Breast epithelium (tissue), 4 donors: ENCODE data around the gene POC1A. TPM values are rescaled to one million over a fixed set of nuclear protein-coding genes. Genes with fewer than 3 reads are reported as not detected.

ENCODE experiments used
- DNase-seq, 2 donors: peaks; one replicate each; pipeline ENCODE4 v3.0.0-alpha.2; 2019; ENCODE audit warnings: low spot score in 2 of 2
- H3K27ac ChIP-seq, 2 donors: fragments of 200-600 bp; sonication (generic) in 1 of 2; one replicate each; pipeline ENCODE4 v1.5.1; 2016 to 2019; ENCODE audit warnings: mild to moderate bottlenecking in 1 of 2
- H3K27me3 ChIP-seq, 2 donors: fragments of 200-600 bp; sonication (generic) in 1 of 2; one replicate each; pipeline versions ENCODE4 v1.5.1 to v1.6.0; 2017 to 2019; ENCODE audit warnings: control low read depth in 1 of 2, mild to moderate bottlenecking in 1 of 2
- H3K36me3 ChIP-seq: fragments of 200-600 bp; one replicate; pipeline ENCODE4 v1.5.1; 2019
- H3K4me1 ChIP-seq, 2 donors: fragments of 200-600 bp; sonication (generic); one replicate each; pipeline ENCODE4 v1.5.1; 2016 to 2019; ENCODE audit warnings: control low read depth in 1 of 2
- H3K4me3 ChIP-seq, 3 donors: fragments of 200-600 bp; sonication (generic); 1 replicate in 2 of 3; 2 replicates in 1 of 3; pipeline ENCODE4 v1.5.1; 2016 to 2019; ENCODE audit warnings: mild to moderate bottlenecking in 3 of 3, moderate library complexity in 2 of 3
- H3K9me3 ChIP-seq, 2 donors: fragments of 200-600 bp; sonication (generic) in 1 of 2; one replicate each; pipeline ENCODE4 v1.5.1; 2016 to 2019; ENCODE audit warnings: control low read depth in 1 of 2
- POLR2A ChIP-seq: fragments of 450-650 bp; IDR thresholded peaks from one replicate; pipeline ENCODE4 v1.6.1; 2016; ENCODE audit warnings: antibody characterized with exemption, mild to moderate bottlenecking, moderate library complexity
- POLR2AphosphoS5 ChIP-seq, 3 donors: sonication (generic); formaldehyde crosslinking; IDR thresholded peaks; one replicate each; pipeline ENCODE4 v1.6.1; 2017; ENCODE audit warnings: antibody characterized with exemption in 3 of 3
- intact Hi-C: fragments of 100-400 bp; cut with DNase I; formaldehyde crosslinking; loops from one replicate; pipeline ENCODE4 v1.15.1; 2023; ENCODE audit warnings: low total_unique reads
- total RNA-seq, 3 donors: library from RNA; depleted of rRNA; stranded (reverse); fragments of >200 nt; gene quantifications; one replicate each; pipeline ENCODE4 v1.1.0, GENCODE V29; 2016
- TF ChIP-seq, protein P1 (sequence below), 3 donors: fragments of 450-650 bp; IDR thresholded peaks; one replicate each; pipeline ENCODE4 v1.5.1; 2016 to 2017; ENCODE audit warnings: antibody characterized with exemption in 3 of 3, mild to moderate bottlenecking in 3 of 3, moderate library complexity in 3 of 3

Gene POC1A
- total RNA-seq, 3 donors from 2014 or later: 1.9 to 2.7 (median 2.6) TPM

DNA sequence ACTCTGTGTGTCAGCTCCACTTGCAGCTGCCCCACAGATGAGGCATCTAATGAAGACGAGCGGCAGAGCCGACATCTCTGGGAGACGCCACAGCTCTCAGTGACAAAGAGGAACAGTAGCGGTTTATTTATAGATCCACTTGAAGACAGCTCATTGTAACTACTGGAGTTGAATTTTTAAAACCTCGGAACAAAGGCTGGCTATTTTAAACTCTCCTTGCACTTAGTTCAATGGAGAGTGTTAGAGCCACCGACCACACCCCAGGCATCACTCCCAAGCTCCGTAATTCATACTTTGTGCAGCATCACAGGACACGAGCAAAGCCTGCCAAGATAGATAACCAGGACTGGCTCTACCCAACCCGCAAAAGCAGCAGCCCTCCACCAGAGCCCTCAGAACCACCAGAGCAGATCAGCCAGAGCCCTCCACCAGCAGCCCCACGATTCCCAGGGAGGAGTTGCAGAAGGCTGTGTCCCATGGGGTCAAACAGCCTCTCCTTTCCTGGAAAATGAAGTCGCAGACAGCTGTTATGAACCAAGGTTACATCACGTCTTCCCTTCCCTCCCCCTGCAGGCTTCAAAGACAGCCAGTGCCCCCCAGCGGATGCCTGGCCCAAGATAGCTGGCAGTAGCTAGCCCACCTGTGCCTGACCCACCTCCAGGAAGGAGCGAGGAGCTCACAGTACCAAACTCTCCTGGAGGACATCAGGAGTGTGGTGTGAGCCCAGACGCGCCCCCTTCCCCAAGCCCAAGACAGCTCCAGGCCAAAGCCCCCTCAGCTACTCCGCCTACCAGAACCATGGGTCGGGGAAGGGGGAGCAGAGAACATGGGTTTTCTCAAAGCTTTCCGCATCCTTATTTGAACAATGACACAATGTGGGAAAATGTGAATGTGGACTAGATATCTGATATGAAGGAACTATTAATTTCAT, 45.7 kb downstream of the POC1A start:
- H3K9me3 ChIP-seq: no peaks in the 10 kb centered on the region
- no peaks in the 10 kb centered on the region for H3K4me1 ChIP-seq
- H3K27me3 ChIP-seq: no peaks in the 10 kb centered on the region
- H3K4me3 ChIP-seq: no peak overlapping the region
- intact Hi-C loops: loop anchor here (10.0 kb wide), 1 partner anchor 354 kb away; no protein-coding TSS in a partner anchor
- TF ChIP-seq POLR2A (no peak), POLR2AphosphoS5 (IDR thresholded peaks at IDR 0.05) (no peak)
- TF ChIP-seq, protein P1, sequence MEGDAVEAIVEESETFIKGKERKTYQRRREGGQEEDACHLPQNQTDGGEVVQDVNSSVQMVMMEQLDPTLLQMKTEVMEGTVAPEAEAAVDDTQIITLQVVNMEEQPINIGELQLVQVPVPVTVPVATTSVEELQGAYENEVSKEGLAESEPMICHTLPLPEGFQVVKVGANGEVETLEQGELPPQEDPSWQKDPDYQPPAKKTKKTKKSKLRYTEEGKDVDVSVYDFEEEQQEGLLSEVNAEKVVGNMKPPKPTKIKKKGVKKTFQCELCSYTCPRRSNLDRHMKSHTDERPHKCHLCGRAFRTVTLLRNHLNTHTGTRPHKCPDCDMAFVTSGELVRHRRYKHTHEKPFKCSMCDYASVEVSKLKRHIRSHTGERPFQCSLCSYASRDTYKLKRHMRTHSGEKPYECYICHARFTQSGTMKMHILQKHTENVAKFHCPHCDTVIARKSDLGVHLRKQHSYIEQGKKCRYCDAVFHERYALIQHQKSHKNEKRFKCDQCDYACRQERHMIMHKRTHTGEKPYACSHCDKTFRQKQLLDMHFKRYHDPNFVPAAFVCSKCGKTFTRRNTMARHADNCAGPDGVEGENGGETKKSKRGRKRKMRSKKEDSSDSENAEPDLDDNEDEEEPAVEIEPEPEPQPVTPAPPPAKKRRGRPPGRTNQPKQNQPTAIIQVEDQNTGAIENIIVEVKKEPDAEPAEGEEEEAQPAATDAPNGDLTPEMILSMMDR (IDR thresholded peaks at IDR 0.05): no peak
- no peak for DNase-seq
- no peaks in the 10 kb centered on the region for H3K36me3 ChIP-seq
- no peak overlapping the region for H3K27ac ChIP-seq

DNA sequence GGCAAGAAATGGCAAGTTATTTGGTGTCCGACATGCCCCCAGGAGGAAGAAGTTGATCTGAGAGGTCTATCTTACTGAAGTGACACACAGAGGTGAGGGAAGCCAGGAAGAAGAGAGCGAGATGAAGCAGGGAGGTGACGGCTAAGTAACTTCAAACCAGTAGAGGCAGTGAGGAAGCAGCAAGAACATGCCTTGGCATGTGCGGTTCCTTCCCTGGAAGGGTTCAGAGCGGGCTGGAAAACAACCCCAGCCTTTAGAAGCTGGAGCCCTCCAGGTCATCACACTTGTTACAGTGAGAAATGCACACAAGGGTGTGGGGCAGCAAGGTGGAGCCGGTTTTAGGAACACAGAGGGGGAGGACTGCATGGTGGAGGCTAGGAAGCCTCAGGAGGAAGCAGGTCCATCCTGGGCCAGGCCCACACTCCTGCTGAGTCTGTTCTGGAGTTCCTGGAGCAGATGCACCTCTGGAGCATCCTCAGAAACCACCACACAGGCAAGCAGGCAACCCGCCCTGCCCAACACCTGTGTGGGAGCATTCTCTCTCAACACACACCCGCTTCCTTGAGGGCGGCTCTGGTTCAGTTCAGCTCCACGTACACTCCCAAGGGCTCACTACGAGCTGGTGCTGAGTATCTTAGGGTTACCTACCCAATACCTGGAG, 47.1 kb downstream of the POC1A start:
- TF ChIP-seq POLR2A (no peak), POLR2AphosphoS5 (IDR thresholded peaks at IDR 0.05) (no peak)
- TF ChIP-seq, protein P1 (IDR thresholded peaks at IDR 0.05): no peak
- Histone ChIP-seq H3K36me3 (no peaks in the 10 kb centered on the region), H3K4me3 (no peak overlapping the region), H3K27ac (peak overlapping the region in 1 of 2 donors; percentile 59), H3K9me3 (no peaks in the 10 kb centered on the region), H3K4me1 (no peaks in the 10 kb centered on the region), H3K27me3 (no peaks in the 10 kb centered on the region)
- no peak for DNase-seq
- intact Hi-C loops: loop anchor here (10.0 kb wide), 1 partner anchor 352 kb away; no protein-coding TSS in a partner anchor

DNA sequence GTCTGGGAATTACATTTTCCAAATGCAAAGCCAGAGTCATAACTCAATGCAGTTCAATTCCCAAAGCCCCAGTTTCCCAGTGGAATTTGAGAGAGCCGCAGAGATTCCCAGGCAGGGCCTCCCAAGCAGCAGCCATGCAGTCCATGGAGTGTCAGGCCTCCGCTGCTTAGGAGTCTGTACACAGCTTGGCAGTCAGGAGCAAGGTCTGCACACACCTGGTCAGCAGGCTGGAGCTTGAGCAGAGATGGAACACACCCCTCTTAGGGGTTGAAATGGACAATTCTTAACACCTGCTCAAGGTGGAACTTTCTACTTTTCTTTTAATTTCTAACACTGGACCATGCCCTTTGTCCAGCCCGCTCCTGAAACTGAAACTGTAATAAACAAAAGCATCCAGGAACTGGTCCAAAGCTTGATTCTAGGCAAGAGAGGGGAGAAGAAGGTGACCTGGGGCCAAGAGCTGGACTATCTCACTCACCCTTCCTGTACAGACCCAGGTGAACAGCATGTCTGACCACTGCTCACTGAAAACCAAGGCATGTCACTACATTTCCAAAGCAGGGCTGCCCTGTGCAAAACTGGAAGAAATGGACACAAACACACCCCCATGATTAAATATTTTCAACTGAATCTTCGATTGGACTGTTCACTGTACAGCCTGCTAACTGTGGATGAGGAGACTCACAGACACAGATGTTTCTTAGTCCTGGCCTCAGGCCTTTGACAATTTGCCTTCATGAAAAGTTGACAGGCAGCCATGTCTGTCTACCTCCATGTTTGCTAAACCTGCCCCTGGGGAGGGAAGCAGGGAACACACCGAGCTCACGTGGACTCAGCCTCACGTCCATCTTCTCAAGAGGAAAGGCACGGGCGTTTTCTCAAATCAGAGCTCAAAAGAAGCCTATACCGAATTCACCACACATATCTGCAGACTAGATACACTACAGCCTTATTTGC, 49.3 kb downstream of the POC1A start:
- H3K27ac ChIP-seq: no peak overlapping the region
- H3K4me3 ChIP-seq: no peak overlapping the region
- H3K4me1 ChIP-seq: no peaks in the 10 kb centered on the region
- TF ChIP-seq POLR2AphosphoS5 (IDR thresholded peaks at IDR 0.05) (no peak), POLR2A (no peak)
- TF ChIP-seq, protein P1 (IDR thresholded peaks at IDR 0.05): no peak
- intact Hi-C loops: loop anchor here (10.0 kb wide), 1 partner anchor 350 kb away; no protein-coding TSS in a partner anchor
- no peaks in the 10 kb centered on the region for H3K27me3 ChIP-seq
- H3K9me3 ChIP-seq: no peaks in the 10 kb centered on the region
- no peak for DNase-seq
- no peaks in the 10 kb centered on the region for H3K36me3 ChIP-seq

DNA sequence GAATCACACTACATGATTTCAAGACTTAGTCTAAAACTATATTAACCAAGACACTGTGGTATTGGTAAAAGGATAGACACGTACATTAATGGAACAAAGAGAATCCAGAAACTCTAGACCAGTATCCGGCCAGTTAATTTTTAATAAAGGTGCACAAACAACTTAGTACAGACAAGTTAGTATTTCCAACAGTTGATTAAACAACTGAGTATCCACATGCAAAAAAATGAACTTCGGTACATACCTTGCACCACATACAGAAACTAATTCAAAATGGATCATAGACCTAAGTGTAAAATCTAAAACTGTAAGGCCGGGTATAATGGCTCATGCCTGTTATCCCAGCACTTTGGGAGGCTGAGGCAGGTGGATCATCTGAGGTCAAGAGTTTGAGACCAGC, 51.3 kb downstream of the POC1A start:
- TF ChIP-seq POLR2A: no peak
- TF ChIP-seq, protein P1 (IDR thresholded peaks at IDR 0.05): no peak
- TF ChIP-seq POLR2AphosphoS5 (IDR thresholded peaks at IDR 0.05): no peak
- no peak overlapping the region for H3K4me3 ChIP-seq
- H3K4me1 ChIP-seq: no peaks in the 10 kb centered on the region
- no peak for DNase-seq
- no peaks in the 10 kb centered on the region for H3K36me3 ChIP-seq
- no peaks in the 10 kb centered on the region for H3K9me3 ChIP-seq
- H3K27ac ChIP-seq: no peak overlapping the region
- intact Hi-C loops: loop anchor here (10.0 kb wide), 1 partner anchor 348 kb away; no protein-coding TSS in a partner anchor
- H3K27me3 ChIP-seq: no peaks in the 10 kb centered on the region
